ENCODE results near the gene FHL1.

DNA sequence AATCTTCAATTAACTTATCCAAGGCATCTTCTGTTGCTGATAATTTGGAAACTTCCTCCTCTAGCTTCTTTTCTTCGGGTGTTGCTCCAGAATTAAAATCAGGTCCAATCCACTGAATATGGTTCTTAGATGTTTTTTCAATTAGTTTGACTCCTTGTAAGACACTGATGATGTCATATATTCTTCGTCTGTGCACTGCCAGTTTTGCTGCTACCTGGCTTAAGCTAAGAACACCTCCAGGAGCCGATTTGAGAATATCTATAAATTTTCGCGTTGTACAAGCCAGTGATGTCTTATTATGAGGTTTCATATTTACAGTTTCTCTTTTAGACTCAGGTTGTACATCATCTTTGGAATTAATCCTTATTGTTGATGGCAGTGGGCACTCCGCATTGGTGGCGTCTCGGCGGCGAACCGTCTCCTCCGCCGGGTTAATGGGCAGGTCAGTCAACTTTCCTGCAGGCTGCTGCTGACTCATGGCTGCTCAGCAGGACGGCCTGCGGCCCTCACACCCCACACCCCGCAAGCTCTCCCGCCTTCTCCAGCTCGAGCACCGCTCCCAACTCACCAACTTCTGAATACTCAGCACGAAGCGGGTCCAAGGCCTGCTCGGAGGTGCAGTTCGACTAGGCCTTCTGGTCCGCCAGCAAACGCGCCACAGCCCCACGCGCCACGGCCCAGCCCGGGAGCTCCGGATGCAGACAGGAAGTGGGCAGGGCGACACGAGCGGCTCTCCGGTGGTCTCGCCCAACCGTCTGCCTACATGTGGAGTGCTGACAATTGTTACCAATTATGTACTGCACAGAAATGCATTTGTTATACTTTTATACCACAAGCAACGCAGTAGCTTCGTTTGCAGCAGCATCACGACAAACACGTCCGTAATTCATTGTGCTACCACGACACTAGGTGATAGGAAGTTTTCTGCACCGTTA lies 49.2 kb upstream of the FHL1 start:
- TF ChIP-seq, protein P1, sequence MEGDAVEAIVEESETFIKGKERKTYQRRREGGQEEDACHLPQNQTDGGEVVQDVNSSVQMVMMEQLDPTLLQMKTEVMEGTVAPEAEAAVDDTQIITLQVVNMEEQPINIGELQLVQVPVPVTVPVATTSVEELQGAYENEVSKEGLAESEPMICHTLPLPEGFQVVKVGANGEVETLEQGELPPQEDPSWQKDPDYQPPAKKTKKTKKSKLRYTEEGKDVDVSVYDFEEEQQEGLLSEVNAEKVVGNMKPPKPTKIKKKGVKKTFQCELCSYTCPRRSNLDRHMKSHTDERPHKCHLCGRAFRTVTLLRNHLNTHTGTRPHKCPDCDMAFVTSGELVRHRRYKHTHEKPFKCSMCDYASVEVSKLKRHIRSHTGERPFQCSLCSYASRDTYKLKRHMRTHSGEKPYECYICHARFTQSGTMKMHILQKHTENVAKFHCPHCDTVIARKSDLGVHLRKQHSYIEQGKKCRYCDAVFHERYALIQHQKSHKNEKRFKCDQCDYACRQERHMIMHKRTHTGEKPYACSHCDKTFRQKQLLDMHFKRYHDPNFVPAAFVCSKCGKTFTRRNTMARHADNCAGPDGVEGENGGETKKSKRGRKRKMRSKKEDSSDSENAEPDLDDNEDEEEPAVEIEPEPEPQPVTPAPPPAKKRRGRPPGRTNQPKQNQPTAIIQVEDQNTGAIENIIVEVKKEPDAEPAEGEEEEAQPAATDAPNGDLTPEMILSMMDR (IDR thresholded peaks at IDR 0.05), result no peak
- TF ChIP-seq POLR2A (IDR thresholded peaks at IDR 0.05), result no peak
- TF ChIP-seq POLR2AphosphoS5 (IDR thresholded peaks at IDR 0.05), result no peak

All from sigmoid colon (tissue), 4 donors.